IMR-90 (cell line): ENCODE results near the gene BCL2L1. TPM values are rescaled to one million over a fixed set of nuclear protein-coding genes. Genes with fewer than 3 reads are reported as not detected.

ENCODE experiments used
- ATAC-seq: fragments of 200-7000 bp; cut with Tn5 transposase; 2 replicates; pipeline ENCODE4 v1.9.1; 2020; ENCODE audit warnings: low read depth, mild to moderate bottlenecking, moderate library complexity
- BruUV-seq: library from RNA; stranded (reverse); fragments of 400-500 nt; replicated peaks from 2 replicates; lab custom pipeline; 2021; lab: Mats Ljungman, UMichigan
- CTCF ChIA-PET: fragments of 300-600 bp; formaldehyde crosslinking; extraction: SDS; loops from one replicate; lab custom pipeline; 2021; ENCODE audit warnings: antibody characterized with exemption; lab: Yijun Ruan, JAX
- POLR2A ChIA-PET: fragments of 300-600 bp; sonication (Branson Sonifier 250); formaldehyde crosslinking; loops from one replicate; lab custom pipeline; 2022; ENCODE audit warnings: antibody characterized with exemption; ENCODE audit not compliant: unreplicated experiment; lab: Charles Lee
- DNase-seq: peaks from one replicate; pipeline ENCODE4 v3.0.0; 2013
- H2AFZ ChIP-seq: replicated peaks from 2 replicates; pipeline ENCODE3; 2013; ENCODE audit warnings: low read length, mild to moderate bottlenecking; ENCODE audit not compliant: poor library complexity
- H2AK5ac ChIP-seq: 2 replicates; pipeline ENCODE4 v1.6.1; 2013; ENCODE audit warnings: low read depth, low read length, inconsistent platforms
- H2AK9ac ChIP-seq: replicated peaks from 2 replicates; pipeline ENCODE3; 2013; ENCODE audit warnings: mild to moderate bottlenecking, low read depth, low read length, moderate library complexity; ENCODE audit not compliant: poor library complexity
- H2BK120ac ChIP-seq: 2 replicates; pipeline ENCODE4 v1.6.1; 2013; ENCODE audit warnings: low read depth, low read length, inconsistent platforms
- H2BK15ac ChIP-seq: 3 replicates; pipeline ENCODE4 v1.6.1; 2013; ENCODE audit warnings: low read depth, low read length, inconsistent platforms
- H2BK20ac ChIP-seq: 2 replicates; pipeline ENCODE4 v1.6.1; 2013; ENCODE audit warnings: low read depth, mild to moderate bottlenecking, inconsistent platforms, low read length, moderate library complexity
- H2BK5ac ChIP-seq: 2 replicates; pipeline ENCODE4 v1.6.1; 2013; ENCODE audit warnings: mild to moderate bottlenecking, low read depth, low read length, inconsistent platforms; ENCODE audit not compliant: poor library complexity, severe bottlenecking
- H3K14ac ChIP-seq: replicated peaks from 2 replicates; pipeline ENCODE4 v1.6.1; 2013; ENCODE audit warnings: low read depth, low read length, inconsistent platforms
- H3K18ac ChIP-seq: 2 replicates; pipeline ENCODE4 v1.6.1; 2013; ENCODE audit warnings: low read depth, low read length, control low read depth
- H3K23ac ChIP-seq: 2 replicates; pipeline ENCODE4 v1.6.1; 2013; ENCODE audit warnings: low read depth, low read length, inconsistent platforms
- H3K27ac ChIP-seq: 2 replicates; pipeline ENCODE4 v1.5.1; 2013; ENCODE audit warnings: mild to moderate bottlenecking, control low read depth, low read length; ENCODE audit not compliant: insufficient read depth
- H3K27me3 ChIP-seq: 2 replicates; pipeline ENCODE4 v1.6.1; 2013; ENCODE audit warnings: low read length; ENCODE audit not compliant: control insufficient read depth, insufficient read depth
- H3K36me3 ChIP-seq: 2 replicates; pipeline ENCODE4 v1.6.1; 2013; ENCODE audit warnings: low read length, mixed read lengths; ENCODE audit not compliant: control insufficient read depth, insufficient read depth
- H3K4ac ChIP-seq: 2 replicates; pipeline ENCODE4 v1.6.1; 2013; ENCODE audit warnings: low read depth, low read length, inconsistent platforms
- H3K4me1 ChIP-seq: 2 replicates; pipeline ENCODE4 v1.6.1; 2013; ENCODE audit warnings: low read length, mixed read lengths; ENCODE audit not compliant: control insufficient read depth, insufficient read depth
- H3K4me2 ChIP-seq: 2 replicates; pipeline ENCODE4 v1.6.1; 2013; ENCODE audit warnings: low read depth, mild to moderate bottlenecking, control low read depth, low read length, moderate library complexity
- H3K4me3 ChIP-seq: 2 replicates; pipeline ENCODE4 v1.5.1; 2013; ENCODE audit warnings: low read depth, mild to moderate bottlenecking, control low read depth, low read length, moderate library complexity; ENCODE audit not compliant: insufficient read depth
- H3K56ac ChIP-seq: 2 replicates; pipeline ENCODE4 v1.6.1; 2013; ENCODE audit warnings: low read length, inconsistent platforms; ENCODE audit not compliant: insufficient read depth; ENCODE audit errors: extremely low read depth
- H3K79me1 ChIP-seq, 2 experiments: 2 replicates each; pipeline ENCODE4 v1.6.1; 2013; ENCODE audit warnings: low read length in 2 of 2, inconsistent platforms in 1 of 2, low read depth in 1 of 2
- H3K9ac ChIP-seq: 2 replicates; pipeline ENCODE4 v1.6.1; 2013; ENCODE audit warnings: low read depth, low read length, control low read depth
- H3K9me1 ChIP-seq: 2 replicates; pipeline ENCODE4 v1.6.1; 2013; ENCODE audit warnings: low read length, inconsistent platforms; ENCODE audit not compliant: insufficient read depth
- H3K9me3 ChIP-seq: 2 replicates; pipeline ENCODE4 v1.6.1; 2013; ENCODE audit warnings: low read length; ENCODE audit not compliant: control insufficient read depth, insufficient read depth
- H4K20me1 ChIP-seq: 2 replicates; pipeline ENCODE4 v1.6.1; 2013; ENCODE audit warnings: low read length, inconsistent platforms; ENCODE audit not compliant: insufficient read depth
- H4K5ac ChIP-seq: 2 replicates; pipeline ENCODE4 v1.6.1; 2013; ENCODE audit warnings: mild to moderate bottlenecking, low read depth, low read length, control low read depth
- H4K8ac ChIP-seq, 2 experiments: 2 replicates each; pipeline ENCODE4 v1.6.1; 2013; ENCODE audit warnings: low read depth in 2 of 2, low read length in 2 of 2, control low read depth in 1 of 2, inconsistent platforms in 1 of 2
- H4K91ac ChIP-seq: 2 replicates; pipeline ENCODE4 v1.6.1; 2013; ENCODE audit warnings: low read depth, low read length, inconsistent platforms; ENCODE audit not compliant: insufficient read depth
- BHLHE40 ChIP-seq: fragments of 150-350 bp; IDR thresholded peaks from 2 replicates; pipeline ENCODE4 v1.6.1; 2016; ENCODE audit warnings: mild to moderate bottlenecking, low read depth, low read length
- CEBPB ChIP-seq: IDR thresholded peaks from 2 replicates; pipeline ENCODE4 v1.6.1; 2012; ENCODE audit warnings: low read depth, low read length, improper control_type of control experiment
- CHD1 ChIP-seq: IDR thresholded peaks from 2 replicates; pipeline ENCODE4 v1.6.1; 2012; ENCODE audit warnings: low read depth, low read length, improper control_type of control experiment
- CTCF ChIP-seq: conservative IDR thresholded peaks from 2 replicates; pipeline ENCODE4 v1.5.1; 2012; ENCODE audit warnings: mild to moderate bottlenecking, low read depth, low read length, improper control_type of control experiment
- ELK1 ChIP-seq: fragments of 150-350 bp; IDR thresholded peaks from 2 replicates; pipeline ENCODE4 v1.6.1; 2016; ENCODE audit warnings: low read depth, mild to moderate bottlenecking, low read length, moderate library complexity, borderline replicate concordance
- FOS ChIP-seq: fragments of 150-350 bp; IDR thresholded peaks from 2 replicates; pipeline ENCODE4 v1.6.1; 2016; ENCODE audit warnings: low read depth, low read length
- MAFK ChIP-seq: IDR thresholded peaks from 2 replicates; pipeline ENCODE4 v1.6.1; 2012; ENCODE audit warnings: low read depth, low read length, improper control_type of control experiment
- MAZ ChIP-seq: IDR thresholded peaks from 2 replicates; pipeline ENCODE4 v1.6.1; 2012; ENCODE audit warnings: low read depth, mild to moderate bottlenecking, low read length, improper control_type of control experiment, moderate library complexity, borderline replicate concordance
- MXI1 ChIP-seq: IDR thresholded peaks from 2 replicates; pipeline ENCODE4 v1.6.1; 2012; ENCODE audit warnings: low read depth, mild to moderate bottlenecking, low read length, moderate library complexity, borderline replicate concordance
- NFE2L2 ChIP-seq: fragments of 150-350 bp; IDR thresholded peaks from 2 replicates; pipeline ENCODE4 v1.6.1; 2016; ENCODE audit warnings: low read depth, mild to moderate bottlenecking, low read length
- POLR2A ChIP-seq: IDR thresholded peaks from 2 replicates; pipeline ENCODE4 v1.6.1; 2012; ENCODE audit warnings: mild to moderate bottlenecking, low read depth, low read length
- RAD21 ChIP-seq: IDR thresholded peaks from 2 replicates; pipeline ENCODE4 v1.6.1; 2012; ENCODE audit warnings: low read length, improper control_type of control experiment
- RCOR1 ChIP-seq: IDR thresholded peaks from 2 replicates; pipeline ENCODE4 v1.6.1; 2012; ENCODE audit warnings: mild to moderate bottlenecking, low read length, improper control_type of control experiment; ENCODE audit not compliant: insufficient replicate concordance
- RFX5 ChIP-seq: IDR thresholded peaks from 2 replicates; pipeline ENCODE4 v1.8.0; 2012; ENCODE audit warnings: low read depth, mild to moderate bottlenecking, low read length, moderate library complexity
- SMC3 ChIP-seq: fragments of 150-350 bp; IDR thresholded peaks from 2 replicates; pipeline ENCODE4 v1.6.1; 2016; ENCODE audit warnings: low read depth, mild to moderate bottlenecking, antibody characterized with exemption, low read length, moderate library complexity
- USF2 ChIP-seq: fragments of 150-350 bp; IDR thresholded peaks from 2 replicates; pipeline ENCODE4 v1.6.1; 2017; ENCODE audit warnings: mild to moderate bottlenecking, antibody characterized with exemption, low read length, low read depth
- WGBS, 2 experiments: methylation state at CpG; one replicate each; pipeline versions ENCODE4 v1.1.5 to v1.1.7; 2013; ENCODE audit warnings: missing lambda C conversion rate in 2 of 2; ENCODE audit not compliant: insufficient read length in 1 of 2; ENCODE audit errors: extremely low coverage in 2 of 2; 5-methylcytosine and 5-hydroxymethylcytosine counted together
- dilution Hi-C: fragments of 300-500 bp; cut with HindIII; formaldehyde crosslinking; loops from one replicate; pipeline ENCODE4 v1.14.3; 2018; ENCODE audit warnings: low sequenced_read_pairs; ENCODE audit not compliant: unreplicated experiment
- in situ Hi-C: fragments of 300-500 bp; cut with MboI; formaldehyde crosslinking; loops from 3 replicates; pipeline ENCODE4 v1.14.3; 2019; ENCODE audit warnings: low sequenced_read_pairs, inconsistent platforms, mixed read lengths
- intact Hi-C: fragments of 100-400 bp; cut with micrococcal nuclease; formaldehyde crosslinking; loops from 2 replicates; pipeline ENCODE4 v1.10.0; 2022
- polyA plus RNA-seq, 3 experiments: library from polyadenylated mRNA; depleted of rRNA; stranded (reverse); fragments of >200 nt; gene quantifications; 2 replicates each; pipeline ENCODE4 v1.2.3, GENCODE V29; 2012; ENCODE audit warnings: low replicate concordance in 1 of 3
- total RNA-seq: library from RNA; depleted of rRNA; stranded (reverse); fragments of >200 nt; gene quantifications from 2 replicates; pipeline ENCODE4 v1.2.3, GENCODE V29; 2012

Gene BCL2L1
- total and polyA plus RNA-seq, 2 of the 4 experiments (the other 2 are of a cell fraction): 40.2 to 41.9 TPM

GRCh38 chr20:31770243-31770642 is 47.6 kb upstream of the BCL2L1 start:
- dilution Hi-C loops: no loop called here
- no peak overlapping the region for H3K9ac ChIP-seq
- H3K18ac ChIP-seq: peak overlapping the region; percentile 86
- no peak overlapping the region for H3K56ac ChIP-seq
- peaks cover 4% of the 10 kb centered on the region for H3K9me3 ChIP-seq
- H3K14ac ChIP-seq: no peak overlapping the region
- no peak overlapping the region for H3K4ac ChIP-seq
- peak overlapping the region; percentile 80; the same call in 1 of the 2 replicates for H4K5ac ChIP-seq
- H2BK15ac ChIP-seq: no peak overlapping the region
- peak overlapping the region; percentile 44; the same call in 1 of the 2 replicates for H2BK20ac ChIP-seq
- peak overlapping the region; percentile 87 for H3K4me2 ChIP-seq
- no peak overlapping the region for H4K91ac ChIP-seq
- POLR2A ChIA-PET: interaction anchor here (0.5 kb wide), 1 partner anchor 766 kb away, joined by 6 read pairs; no protein-coding TSS in a partner anchor
- no CpG with 5 or more reads among the region's 1 CpG for WGBS, 2 experiments
- H2AFZ ChIP-seq: no peak overlapping the region
- intact Hi-C loops: no loop called here
- no peak overlapping the region; the same call in 1 of the 2 replicates for H3K23ac ChIP-seq
- H2BK120ac ChIP-seq: no peak overlapping the region
- no peak for DNase-seq
- no TSS peak for BruUV-seq
- H2AK5ac ChIP-seq: no peak overlapping the region
- CTCF ChIA-PET: no interaction called here
- H3K27me3 ChIP-seq: no peaks in the 10 kb centered on the region
- H4K8ac ChIP-seq: peak overlapping the region in 1 of 2 experiments; percentile 66; a peak in 2 of 4 replicates
- TF ChIP-seq NFE2L2: no peak
- no peak for TF ChIP-seq FOS
- no peak for TF ChIP-seq BHLHE40
- TF ChIP-seq CHD1: no peak
- TF ChIP-seq MAFK: no peak
- no peak for TF ChIP-seq MAZ
- no peak for TF ChIP-seq SMC3
- no peak for TF ChIP-seq RAD21
- TF ChIP-seq USF2: no peak
- no peak for TF ChIP-seq ELK1
- TF ChIP-seq CTCF: no peak
- no peak for TF ChIP-seq CEBPB
- no peak for TF ChIP-seq RFX5
- TF ChIP-seq MXI1: no peak
- no peak for TF ChIP-seq RCOR1
- TF ChIP-seq POLR2A: no peak
- no peak for ATAC-seq
- H2BK5ac ChIP-seq: peak overlapping the region; percentile 43
- H2AK9ac ChIP-seq: no peak overlapping the region
- no peaks in the 10 kb centered on the region for H3K4me1 ChIP-seq
- in situ Hi-C loops: no loop called here
- H3K9me1 ChIP-seq: no peaks in the 10 kb centered on the region
- no peaks in the 10 kb centered on the region for H4K20me1 ChIP-seq
- H3K4me3 ChIP-seq: no peak overlapping the region
- H3K36me3 ChIP-seq: peaks cover 1% of the 10 kb centered on the region; the same call in 1 of the 2 replicates
- no peak overlapping the region for H3K27ac ChIP-seq
- H3K79me1 ChIP-seq: peaks cover 47 to 61% of the 10 kb centered on the region in 2 experiments
